Cortex of kidney (tissue), 1 donor: Measurements from ENCODE around the gene TANC1.

Source experiments
- DNase-seq: peaks from one replicate; lab custom pipeline; 2025; lab: John Stamatoyannopoulos, UW

TANC1 gene

GRCh38 chr2:159196393-159196925 is 228.0 kb downstream of the TANC1 start:
- DNase-seq, result no peak

- DNase-seq, result no peak
Measured at GRCh38 chr2:159199236-159199635, 230.8 kb downstream of the TANC1 start.

- no peak for DNase-seq
Measured at GRCh38 chr2:159199761-159200465, 231.5 kb downstream of the TANC1 start.

GRCh38 chr2:159200498-159200897 is 232.1 kb downstream of the TANC1 start:
- no peak for DNase-seq

GRCh38 chr2:159201360-159202063 is 233.1 kb downstream of the TANC1 start:
- DNase-seq, result no peak

GRCh38 chr2:159202568-159203071 is 234.2 kb downstream of the TANC1 start:
- DNase-seq, result no peak

- no peak for DNase-seq
Measured at GRCh38 chr2:159204381-159205144, 236.1 kb downstream of the TANC1 start.

- no peak for DNase-seq
Measured at GRCh38 chr2:159206736-159207380, 238.4 kb downstream of the TANC1 start.

GRCh38 chr2:159208438-159208837 is 240.0 kb downstream of the TANC1 start:
- no peak for DNase-seq

GRCh38 chr2:159209341-159210306 is 241.2 kb downstream of the TANC1 start:
- no peak for DNase-seq

GRCh38 chr2:159211447-159212396 is 243.3 kb downstream of the TANC1 start:
- no peak for DNase-seq

GRCh38 chr2:159213296-159213695 is 244.9 kb downstream of the TANC1 start:
- DNase-seq, result no peak

- DNase-seq, result no peak
Measured at GRCh38 chr2:159214325-159214865, 246.0 kb downstream of the TANC1 start.

- no peak for DNase-seq
Measured at GRCh38 chr2:159215116-159215515, 246.7 kb downstream of the TANC1 start.

- DNase-seq, result no peak
Measured at GRCh38 chr2:159217676-159218075, 249.2 kb downstream of the TANC1 start.

GRCh38 chr2:159218389-159218788 is 249.9 kb downstream of the TANC1 start:
- no peak for DNase-seq

GRCh38 chr2:159219394-159219998 is 251.1 kb downstream of the TANC1 start:
- DNase-seq, result no peak

- no peak for DNase-seq
Measured at GRCh38 chr2:159224061-159224813, 255.8 kb downstream of the TANC1 start.
